ENCODE measurements around the gene GPS1. TPM values are rescaled to one million over a fixed set of nuclear protein-coding genes. Genes with fewer than 3 reads are reported as not detected.

GPS1 gene
- polyA plus RNA-seq, 1 of the 3 experiments (the other 2 are of a cell fraction), result 264 TPM

GRCh38 chr17:82106688-82107305 is 55.1 kb downstream of the GPS1 start:
- 89% methylated on average over 9 of the region's 9 CpGs for WGBS (ENCODE audit: low lambda C conversion rate)
- no peak for DNase-seq
- POLR2A ChIA-PET, result interaction anchor here (0.7 to 2.3 kb wide), 9 partner anchors 8 to 404 kb away, joined by 3 to 13 read pairs (median 3); partner anchors contain the start of genes CENPX, FASN and MRPL12
- Histone ChIP-seq H3K36me3 (replicated peaks in 1 of 2; ENCODE audit: control insufficient read depth in 1 of 2, insufficient read depth in 2 of 2, low read length in 1 of 2) (peaks cover 0 to 12% of the 10 kb centered on the region in 2 experiments), H3F3A (replicated peaks; ENCODE audit: insufficient read depth) (peaks cover 7% of the 10 kb centered on the region), H3K27ac (ENCODE audit: low read depth in 2 of 2, low read length in 1 of 2) (peak overlapping the region; percentile 16 to 93; a peak in 3 of 4 replicates), H3K4me2 (no peak overlapping the region), H3K4me3 (ENCODE audit: low read depth in 2 of 2, low read length in 1 of 2) (no peak overlapping the region; a peak in 1 of 4 replicates), H3K9me3 (no peaks in the 10 kb centered on the region), H3K9me2 (no peaks in the 10 kb centered on the region), H3K79me2 (ENCODE audit: insufficient read depth) (no peaks in the 10 kb centered on the region), H3K9ac (no peak overlapping the region), H4K20me1 (ENCODE audit: insufficient read depth) (no peaks in the 10 kb centered on the region), H2AFZ (ENCODE audit: low read depth) (no peak overlapping the region), H3K4me1 (ENCODE audit: control insufficient read depth in 1 of 2, insufficient read depth in 2 of 2, low read depth in 1 of 2, low read length in 1 of 2) (peaks cover 11 to 56% of the 10 kb centered on the region in 2 experiments; a peak in 3 of 4 replicates), H3K27me3 (ENCODE audit: insufficient read depth) (no peaks in the 10 kb centered on the region)
- TF ChIP-seq RFX5 (IDR thresholded peaks at IDR 0.05; ENCODE audit: low read length) (no peak), CHD2 (IDR thresholded peaks at IDR 0.05; ENCODE audit: low read length, partially characterized antibody) (peak; percentile 0)
- CTCF ChIA-PET, result interaction anchor here (0.9 to 5.2 kb wide), 19 partner anchors 9 to 146 kb away, joined by 3 to 45 read pairs (median 7); partner anchors contain the start of genes DCXR, FASN, NOTUM and RAC3

Other genes starting within 250 kb of the GPS1 start
- not detected in 2 replicates for gene GCGR, start 247.7 kb upstream of the GPS1 start, polyA plus RNA-seq (2012; rRNA removed)
- gene MCRIP1, start 218.6 kb upstream of the GPS1 start, polyA plus RNA-seq (2012; rRNA removed), result 120 and 156 TPM in 2 replicates
- 0.07 and 0.16 TPM in 2 replicates for gene PPP1R27, start 216.8 kb upstream of the GPS1 start, polyA plus RNA-seq (2012; rRNA removed)
- gene P4HB, start 191.4 kb upstream of the GPS1 start, polyA plus RNA-seq (2012; rRNA removed), result 112 and 165 TPM in 2 replicates
- gene ARHGDIA, start 180.6 kb upstream of the GPS1 start, polyA plus RNA-seq (2012; rRNA removed), result 184 and 385 TPM in 2 replicates
- 176 and 269 TPM in 2 replicates for gene ALYREF, start 160.3 kb upstream of the GPS1 start, polyA plus RNA-seq (2012; rRNA removed)
- gene ANAPC11, start 160.2 kb upstream of the GPS1 start, polyA plus RNA-seq (2012; rRNA removed), result 1,022 and 1,275 TPM in 2 replicates
- 0.91 and 2.4 TPM in 2 replicates for gene NPB, start 149.7 kb upstream of the GPS1 start, polyA plus RNA-seq (2012; rRNA removed)
- gene PCYT2, start 140.5 kb upstream of the GPS1 start, polyA plus RNA-seq (2012; rRNA removed), result 46.2 and 54.1 TPM in 2 replicates
- 32.6 and 34.1 TPM in 2 replicates for gene SIRT7, start 133.7 kb upstream of the GPS1 start, polyA plus RNA-seq (2012; rRNA removed)
- gene MAFG, start 124.2 kb upstream of the GPS1 start, polyA plus RNA-seq (2012; rRNA removed), result 30.3 and 38.7 TPM in 2 replicates
- 121 and 165 TPM in 2 replicates for gene PYCR1, start 114.6 kb upstream of the GPS1 start, polyA plus RNA-seq (2012; rRNA removed)
- not detected in 2 replicates for gene MYADML2, start 104.7 kb upstream of the GPS1 start, polyA plus RNA-seq (2012; rRNA removed)
- 0.33 and 0.36 TPM in 2 replicates for gene NOTUM, start 90.7 kb upstream of the GPS1 start, polyA plus RNA-seq (2012; rRNA removed)
- gene ASPSCR1, start 74.3 kb upstream of the GPS1 start, polyA plus RNA-seq (2012; rRNA removed), result 27.5 and 36.2 TPM in 2 replicates
- 247 and 255 TPM in 2 replicates for gene CENPX, start 29.0 kb upstream of the GPS1 start, polyA plus RNA-seq (2012; rRNA removed)
- 30.3 and 31.5 TPM in 2 replicates for gene LRRC45, start 28.6 kb upstream of the GPS1 start, polyA plus RNA-seq (2012; rRNA removed)
- 69.9 and 83.6 TPM in 2 replicates for gene RAC3, start 20.2 kb upstream of the GPS1 start, polyA plus RNA-seq (2012; rRNA removed)
- gene DCXR, start 14.2 kb upstream of the GPS1 start, polyA plus RNA-seq (2012; rRNA removed), result 153 and 190 TPM in 2 replicates
- gene RFNG, start 87 bp upstream of the GPS1 start, polyA plus RNA-seq (2012; rRNA removed), result 54.4 and 68.6 TPM in 2 replicates
- 144 and 163 TPM in 2 replicates for gene DUS1L, start 13.9 kb downstream of the GPS1 start, polyA plus RNA-seq (2012; rRNA removed)
- gene FASN, start 46.3 kb downstream of the GPS1 start, polyA plus RNA-seq (2012; rRNA removed), result 28.1 and 55.1 TPM in 2 replicates
- gene CCDC57, start 160.9 kb downstream of the GPS1 start, polyA plus RNA-seq (2012; rRNA removed), result 68.6 and 82.9 TPM in 2 replicates
- 68.8 and 70.7 TPM in 2 replicates for gene SLC16A3, start 177.1 kb downstream of the GPS1 start, polyA plus RNA-seq (2012; rRNA removed)
- gene CSNK1D, start 221.8 kb downstream of the GPS1 start, polyA plus RNA-seq (2012; rRNA removed), result 133 and 216 TPM in 2 replicates

All from SK-N-SH (cell line).